Natural killer cell treated with Interleukin-12 subunit alpha and Interleukin-12 subunit beta and Interleukin-15 and Interleukin-18, amount 100 ng/mL, for 72 hours (primary cell): ENCODE data around the gene RBL2. TPM values are rescaled to one million over a fixed set of nuclear protein-coding genes. Genes with fewer than 3 reads are reported as not detected.
A peak's percentile ranks its signal among the peaks of the same experiment; 100 is the strongest.

Experiments used
- ATAC-seq, 2 donors: fragments of 150-1000 bp; cut with Tn5 transposase in 1 of 2; sonication (Bioruptor Pico), chemical (Tn5 transposase) in 1 of 2; 2 replicates each; pipeline ENCODE4 v1.10.0; 2021
- DNase-seq: peaks from one replicate; pipeline ENCODE4 v3.0.0; 2022; ENCODE audit warnings: low spot score
- H3K27ac Mint-ChIP-seq, 2 donors: 1 replicate in 1 of 2; 2 replicates in 1 of 2; pipeline ENCODE4 v1.8.0; 2022; ENCODE audit warnings: mixed read lengths in 2 of 2, mild to moderate bottlenecking in 1 of 2, moderate library complexity in 1 of 2
- H3K27me3 Mint-ChIP-seq, 2 donors: 1 replicate in 1 of 2; 2 replicates in 1 of 2; pipeline ENCODE4 v1.8.0; 2022; ENCODE audit warnings: mixed read lengths in 2 of 2
- H3K36me3 Mint-ChIP-seq: one replicate; pipeline ENCODE4 v1.8.0; 2022; ENCODE audit warnings: mixed read lengths
- H3K4me1 Mint-ChIP-seq, 2 donors: 1 replicate in 1 of 2; 2 replicates in 1 of 2; pipeline ENCODE4 v1.8.0; 2022; ENCODE audit warnings: low read depth in 2 of 2, mixed read lengths in 2 of 2, mild to moderate bottlenecking in 1 of 2
- H3K4me3 Mint-ChIP-seq: one replicate; pipeline ENCODE4 v1.8.0; 2022; ENCODE audit warnings: mixed read lengths
- H3K9me3 Mint-ChIP-seq: 2 replicates; pipeline ENCODE4 v1.8.0; 2022; ENCODE audit warnings: mixed read lengths
- total RNA-seq, 2 donors: library from RNA; stranded (reverse); gene quantifications; one replicate each; pipeline ENCODE4 v1.2.3, GENCODE V29; 2022

Gene RBL2
- total RNA-seq, 2 donors from 2014 or later = 45.0 to 46.0 TPM

- Mint-ChIP-seq H3K4me1 (peaks cover 24 to 30% of the 10 kb centered on the region in 2 donors), H3K9me3 (no peaks in the 10 kb centered on the region), H3K27me3 (no peaks in the 10 kb centered on the region), H3K27ac (peak overlapping the region in 1 of 2 donors; percentile 44), H3K36me3 (peaks cover 34% of the 10 kb centered on the region), H3K4me3 (no peak overlapping the region)
- ATAC-seq (no peak), DNase-seq (no peak)
These were observed 44.7 kb downstream of the RBL2 start for GRCh38 chr16:53478965-53479364.

- no peak for ATAC-seq
- Mint-ChIP-seq H3K27ac (no peak overlapping the region), H3K4me3 (no peak overlapping the region), H3K4me1 (peaks cover 19 to 30% of the 10 kb centered on the region in 2 donors), H3K27me3 (no peaks in the 10 kb centered on the region), H3K36me3 (peaks cover 46% of the 10 kb centered on the region), H3K9me3 (no peaks in the 10 kb centered on the region)
- DNase-seq = no peak
These were observed 46.1 kb downstream of the RBL2 start for GRCh38 chr16:53480394-53480793.

DNA sequence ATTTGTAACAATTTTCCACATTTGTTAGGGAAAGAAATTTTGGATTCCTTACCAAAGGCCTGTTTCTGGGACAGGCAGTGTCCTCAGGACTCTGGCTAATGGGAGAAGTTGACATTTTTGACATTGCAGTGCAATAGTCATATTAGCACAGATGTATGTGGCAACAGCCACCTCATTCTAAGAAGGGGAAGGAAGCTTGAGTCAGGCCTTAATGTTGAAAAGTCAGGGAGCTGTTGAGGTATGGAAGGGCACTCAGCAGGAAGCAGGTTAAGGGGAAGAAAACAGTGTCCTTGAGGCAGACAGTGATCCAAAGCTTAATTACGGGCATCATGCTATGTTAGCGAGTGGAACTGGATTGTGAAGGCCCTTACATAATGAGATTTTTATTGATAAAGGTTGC is 47.9 kb downstream of the RBL2 start:
- Mint-ChIP-seq H3K36me3 (peaks cover 57% of the 10 kb centered on the region), H3K4me1 (peaks cover 16 to 21% of the 10 kb centered on the region in 2 donors), H3K9me3 (no peaks in the 10 kb centered on the region), H3K27me3 (no peaks in the 10 kb centered on the region), H3K4me3 (no peak overlapping the region), H3K27ac (peak overlapping the region; percentile 26 to 49)
- ATAC-seq (peak; percentile 82 to 85), DNase-seq (no peak)

GRCh38 chr16:53484542-53484941 is 50.3 kb downstream of the RBL2 start:
- Mint-ChIP-seq H3K4me1 (peaks cover 16 to 23% of the 10 kb centered on the region in 2 donors), H3K36me3 (peaks cover 62% of the 10 kb centered on the region), H3K9me3 (no peaks in the 10 kb centered on the region), H3K4me3 (no peak overlapping the region), H3K27me3 (no peaks in the 10 kb centered on the region), H3K27ac (no peak overlapping the region)
- DNase-seq (no peak), ATAC-seq (no peak)

DNA sequence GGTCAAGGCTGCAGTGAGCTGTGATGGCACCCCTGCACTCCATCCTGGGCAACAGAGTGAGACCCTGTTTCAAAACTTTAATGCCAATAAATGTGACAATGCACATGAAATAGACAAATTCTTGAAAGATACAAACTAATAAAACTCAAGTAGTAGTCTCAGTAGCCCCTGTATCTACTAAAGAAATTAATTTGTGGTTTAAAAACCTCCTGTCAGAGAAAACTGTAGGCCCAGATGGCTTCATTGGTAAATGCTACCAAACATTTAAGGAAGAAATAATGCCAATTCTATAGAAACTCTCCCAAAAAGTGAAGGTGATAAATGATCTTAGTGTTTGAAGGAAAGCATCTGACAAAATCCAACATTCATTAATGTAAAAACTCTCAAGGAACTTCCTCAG is 52.0 kb downstream of the RBL2 start:
- no peaks in the 10 kb centered on the region for H3K9me3 Mint-ChIP-seq
- peaks cover 16 to 23% of the 10 kb centered on the region in 2 donors for H3K4me1 Mint-ChIP-seq
- no peaks in the 10 kb centered on the region for H3K27me3 Mint-ChIP-seq
- H3K27ac Mint-ChIP-seq = no peak overlapping the region
- H3K36me3 Mint-ChIP-seq = peaks cover 71% of the 10 kb centered on the region
- no peak for ATAC-seq
- DNase-seq = no peak
- no peak overlapping the region for H3K4me3 Mint-ChIP-seq

GRCh38 chr16:53489755-53490154 is 55.5 kb downstream of the RBL2 start:
- H3K27ac Mint-ChIP-seq = peak overlapping the region in 1 of 2 donors; percentile 41

GRCh38 chr16:53492503-53492902 is 58.2 kb downstream of the RBL2 start:
- no peak for DNase-seq
- H3K4me1 Mint-ChIP-seq = peaks cover 6 to 8% of the 10 kb centered on the region in 2 donors
- no peaks in the 10 kb centered on the region for H3K27me3 Mint-ChIP-seq
- H3K4me3 Mint-ChIP-seq = no peak overlapping the region
- ATAC-seq = no peak
- H3K9me3 Mint-ChIP-seq = no peaks in the 10 kb centered on the region
- H3K27ac Mint-ChIP-seq = no peak overlapping the region
- peaks cover 44% of the 10 kb centered on the region for H3K36me3 Mint-ChIP-seq

More at GRCh38 chr16:53489755-53490154, 55.5 kb downstream of the RBL2 start:
- no peak for DNase-seq
- Mint-ChIP-seq H3K4me1 (peaks cover 6 to 8% of the 10 kb centered on the region in 2 donors), H3K27me3 (no peaks in the 10 kb centered on the region), H3K36me3 (peaks cover 55% of the 10 kb centered on the region), H3K4me3 (no peak overlapping the region), H3K9me3 (no peaks in the 10 kb centered on the region)
- no peak for ATAC-seq

DNA sequence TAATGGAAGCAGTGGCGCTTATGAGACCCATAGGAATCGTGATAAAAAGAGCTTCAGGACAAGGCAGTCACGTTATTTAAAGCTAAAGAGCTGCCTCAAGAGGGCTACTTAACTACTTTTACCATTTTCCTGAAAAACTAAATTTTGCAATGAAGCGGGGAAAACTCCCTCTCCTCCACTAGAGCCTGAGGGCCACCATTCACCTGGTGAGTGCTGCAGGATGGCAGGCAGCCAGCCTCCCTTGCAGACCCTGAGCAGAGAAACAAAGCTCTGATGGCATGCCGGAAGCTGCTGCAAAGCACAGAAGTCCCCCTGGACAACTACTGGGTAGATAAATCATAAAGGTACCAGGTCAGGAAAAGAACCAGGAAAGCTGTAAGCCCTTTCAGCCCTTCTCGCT is 60.4 kb downstream of the RBL2 start:
- DNase-seq (no peak), ATAC-seq (no peak)
- Mint-ChIP-seq H3K9me3 (no peaks in the 10 kb centered on the region), H3K4me1 (peaks cover 5 to 10% of the 10 kb centered on the region in 2 donors), H3K36me3 (peaks cover 41% of the 10 kb centered on the region), H3K27ac (no peak overlapping the region), H3K4me3 (no peak overlapping the region), H3K27me3 (no peaks in the 10 kb centered on the region)

- ATAC-seq (no peak), DNase-seq (no peak)
- Mint-ChIP-seq H3K4me1 (peaks cover 5 to 10% of the 10 kb centered on the region in 2 donors), H3K27ac (peak overlapping the region; percentile 20 to 47), H3K9me3 (no peaks in the 10 kb centered on the region), H3K36me3 (peaks cover 35% of the 10 kb centered on the region), H3K27me3 (no peaks in the 10 kb centered on the region), H3K4me3 (no peak overlapping the region)
These were observed 61.1 kb downstream of the RBL2 start for GRCh38 chr16:53495325-53495724.

DNA sequence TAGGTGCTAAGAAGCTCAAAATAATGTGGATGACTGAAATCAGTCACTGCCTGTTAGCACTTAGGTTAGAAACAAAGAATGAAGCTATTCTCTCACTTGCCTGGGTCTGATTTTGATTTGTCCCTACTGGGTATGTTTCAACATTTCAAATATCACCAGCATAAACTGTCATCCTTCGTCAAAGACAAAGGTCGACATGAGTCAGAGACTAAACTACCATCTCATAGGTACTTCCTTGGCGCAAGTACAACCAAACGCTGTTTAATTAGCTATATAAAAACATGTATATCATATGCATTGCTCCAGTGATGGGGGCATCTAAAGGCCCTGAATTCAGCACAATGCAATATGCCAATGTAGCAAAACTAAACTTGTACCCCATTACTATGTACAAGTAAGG is 64.7 kb downstream of the RBL2 start:
- Mint-ChIP-seq H3K9me3 (no peaks in the 10 kb centered on the region), H3K27ac (peak overlapping the region; percentile 35 to 68), H3K4me3 (no peak overlapping the region), H3K4me1 (peaks cover 26 to 34% of the 10 kb centered on the region in 2 donors), H3K27me3 (no peaks in the 10 kb centered on the region), H3K36me3 (peaks cover 21% of the 10 kb centered on the region)
- ATAC-seq (no peak), DNase-seq (no peak)

GRCh38 chr16:53501216-53501859 is 67.1 kb downstream of the RBL2 start:
- Mint-ChIP-seq H3K36me3 (peaks cover 5% of the 10 kb centered on the region), H3K4me3 (peak overlapping the region; percentile 97), H3K9me3 (no peaks in the 10 kb centered on the region), H3K27ac (no peak overlapping the region), H3K4me1 (peaks cover 34 to 43% of the 10 kb centered on the region in 2 donors), H3K27me3 (no peaks in the 10 kb centered on the region)
- ATAC-seq (no peak), DNase-seq (no peak)

DNA sequence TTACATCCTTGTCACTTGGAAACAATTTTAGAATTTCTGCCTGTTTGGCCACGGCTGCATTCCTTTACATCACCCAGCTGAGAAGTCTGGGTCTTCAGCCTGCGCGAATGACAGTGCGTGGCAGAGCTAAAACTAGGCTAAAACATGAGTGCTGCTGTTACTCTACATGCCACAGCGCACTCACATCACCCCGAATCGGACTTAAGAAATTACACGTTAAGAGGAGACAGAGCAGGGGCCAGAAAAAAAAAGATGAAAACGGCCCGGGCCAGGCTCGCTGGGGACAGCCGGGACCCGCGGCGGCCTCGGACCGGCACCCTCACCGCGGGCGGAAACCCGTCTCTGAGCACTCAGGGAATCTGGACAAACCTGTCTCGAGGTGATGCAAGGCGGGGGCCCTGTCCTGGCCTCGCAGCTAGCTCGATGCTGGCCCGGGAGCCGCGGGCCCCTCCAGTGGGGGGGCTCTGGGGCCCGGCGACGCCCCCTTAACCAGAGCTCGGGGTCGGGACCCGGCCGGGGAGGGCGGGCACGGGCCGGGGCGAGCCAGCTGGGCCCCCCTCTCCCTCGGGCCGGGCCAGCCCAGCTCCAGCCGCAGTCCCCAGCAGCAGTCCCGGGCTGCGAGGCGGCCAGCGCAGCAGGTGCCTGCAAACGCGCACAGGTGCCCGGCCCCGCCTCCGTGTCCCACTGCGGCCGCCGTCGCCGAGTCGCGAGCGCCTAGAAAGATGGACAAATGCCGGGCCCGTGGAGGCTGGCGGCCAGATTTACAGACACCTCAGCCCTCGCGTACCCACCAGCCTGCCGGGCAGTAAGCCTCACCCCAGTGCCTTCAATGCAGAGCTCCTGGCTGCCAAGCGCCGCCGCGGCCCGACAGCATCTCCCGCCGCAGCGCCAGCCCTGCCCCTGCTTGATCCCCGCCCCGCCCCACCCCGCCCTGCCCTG is 68.3 kb downstream of the RBL2 start, which contains the start of gene AKTIP:
Gene AKTIP, minus strand, starts transcription at position 879 of the 939 bp plus-strand sequence. CDS start 2,950 bp downstream, outside the sequence.
- ATAC-seq (peak; percentile 3 to 15), DNase-seq (no peak)
- Mint-ChIP-seq H3K4me3 (peak within 1 kb of the TSS; percentile 97), H3K27me3 (no peaks in the 10 kb centered on the region), H3K27ac (peak within 1 kb of the TSS; percentile 81 to 92), H3K9me3 (no peaks in the 10 kb centered on the region), H3K36me3 (peaks cover 5% of the 10 kb centered on the region), H3K4me1 (peaks cover 34 to 43% of the 10 kb centered on the region in 2 donors)

- no peaks in the 10 kb centered on the region for H3K27me3 Mint-ChIP-seq
- H3K4me1 Mint-ChIP-seq = peaks cover 33 to 41% of the 10 kb centered on the region in 2 donors
- DNase-seq (peak; percentile 100), ATAC-seq (peak; percentile 96 to 97)
- peak overlapping the region; percentile 95 for H3K4me3 Mint-ChIP-seq
- no peaks in the 10 kb centered on the region for H3K9me3 Mint-ChIP-seq
- peaks cover 2% of the 10 kb centered on the region for H3K36me3 Mint-ChIP-seq
- H3K27ac Mint-ChIP-seq = peak overlapping the region; percentile 81 to 92
These were observed 69.1 kb downstream of the RBL2 start for GRCh38 chr16:53503270-53503923.
